NCI-H1092 treated with DMSO at 0.1 percent for 48 hours (cell line): ENCODE measurements around the gene PRTFDC1.

Experiments
- DNase-seq: peaks from one replicate; lab custom pipeline; 2025; lab: John Stamatoyannopoulos, UW

Gene PRTFDC1

DNA sequence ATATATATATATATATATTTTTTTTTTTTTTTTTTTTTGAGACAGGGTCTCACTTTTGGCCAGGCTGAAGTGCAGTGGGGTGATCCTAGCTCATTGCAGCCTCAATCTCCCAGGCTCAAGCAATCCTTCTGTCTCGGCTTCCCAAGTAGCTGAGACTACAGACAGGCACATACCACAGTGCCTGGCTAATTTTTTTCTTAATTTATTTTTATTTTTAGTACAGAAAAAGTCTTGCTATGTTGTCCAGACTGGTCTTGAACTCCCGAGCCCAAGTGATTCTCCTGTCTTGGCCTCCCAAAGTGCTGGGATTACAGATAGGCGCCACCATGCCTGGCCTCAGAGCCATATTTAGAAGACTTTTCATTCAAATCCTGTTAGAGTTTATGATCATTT is 79.6 kb downstream of the PRTFDC1 start:
- DNase-seq, result no peak

DNA sequence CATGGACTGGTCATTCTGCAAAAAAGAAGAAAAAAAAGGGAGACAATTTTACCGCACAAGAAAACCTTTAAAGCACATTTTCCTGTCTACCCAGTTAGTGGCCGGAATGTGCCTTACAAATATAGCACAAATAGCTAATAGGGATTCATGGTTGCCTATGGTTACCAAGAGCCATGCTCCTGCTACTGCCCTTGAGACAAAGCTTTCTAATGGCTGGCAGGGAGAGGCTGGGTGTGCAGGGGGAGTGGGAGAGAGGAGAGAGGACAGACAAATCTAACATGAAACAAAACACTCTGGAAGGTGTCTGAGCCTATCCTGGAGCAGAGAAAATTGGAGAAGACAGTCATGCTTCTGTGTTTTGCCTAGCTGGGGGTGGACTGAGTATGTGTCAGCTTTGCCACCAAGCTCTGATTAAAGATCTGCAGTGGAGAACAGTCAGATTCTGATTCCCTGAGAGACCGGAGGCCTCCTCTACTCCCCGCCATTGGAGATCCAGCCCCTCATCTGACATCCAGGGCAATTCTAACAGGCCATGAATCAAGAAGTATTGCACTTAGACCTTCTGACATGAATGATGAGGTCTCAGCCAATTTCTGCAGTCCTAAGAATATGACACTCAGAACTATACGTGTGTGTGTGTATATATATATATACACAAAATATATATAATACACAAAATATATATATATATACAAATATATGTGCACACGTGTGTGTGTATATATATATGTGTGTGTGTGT is 80.2 kb downstream of the PRTFDC1 start:
- peak; percentile 13 for DNase-seq

DNA sequence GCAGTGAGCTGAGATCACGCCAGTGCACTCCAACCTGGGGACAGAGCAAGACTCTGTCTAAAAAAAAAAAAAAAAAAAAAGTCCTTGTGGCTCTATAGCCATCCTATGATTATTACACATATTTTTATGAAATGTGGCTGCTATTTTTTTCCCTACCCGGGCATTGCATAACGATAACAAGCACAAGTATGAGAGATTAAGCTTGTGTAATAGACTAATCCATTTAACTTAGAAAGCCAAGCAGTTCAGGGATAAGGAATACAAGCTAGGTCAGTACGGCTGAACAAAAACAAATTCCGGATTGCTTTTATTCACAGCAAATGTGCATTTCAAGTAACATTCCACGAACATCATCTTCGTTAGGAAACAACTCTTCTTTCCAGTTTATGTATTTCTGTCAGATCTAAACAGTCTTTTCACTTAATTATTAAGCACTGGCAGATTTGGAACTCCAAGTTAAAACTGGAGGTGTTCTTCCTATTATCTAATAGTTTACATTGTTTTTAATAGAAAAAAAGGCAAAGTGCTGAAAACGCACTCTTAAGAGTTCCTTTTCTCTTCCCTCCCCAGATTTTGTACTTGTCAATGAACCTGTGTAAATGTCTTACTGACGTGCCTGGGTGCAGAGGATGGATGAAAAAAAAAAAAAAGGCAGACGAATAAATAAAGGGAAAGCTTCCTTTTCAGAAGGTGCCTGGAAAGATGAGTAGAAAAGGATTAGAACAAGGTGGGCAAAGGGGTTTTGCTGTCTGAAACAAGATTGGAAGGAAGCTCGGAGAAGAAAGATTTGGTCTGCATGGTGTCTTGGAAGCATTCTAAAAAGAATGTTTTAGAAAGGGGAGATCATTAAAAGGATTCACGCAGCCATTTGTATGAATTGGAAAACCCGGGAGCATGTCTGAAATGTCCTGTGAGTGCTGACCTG is 81.1 kb downstream of the PRTFDC1 start:
- no peak for DNase-seq

DNA sequence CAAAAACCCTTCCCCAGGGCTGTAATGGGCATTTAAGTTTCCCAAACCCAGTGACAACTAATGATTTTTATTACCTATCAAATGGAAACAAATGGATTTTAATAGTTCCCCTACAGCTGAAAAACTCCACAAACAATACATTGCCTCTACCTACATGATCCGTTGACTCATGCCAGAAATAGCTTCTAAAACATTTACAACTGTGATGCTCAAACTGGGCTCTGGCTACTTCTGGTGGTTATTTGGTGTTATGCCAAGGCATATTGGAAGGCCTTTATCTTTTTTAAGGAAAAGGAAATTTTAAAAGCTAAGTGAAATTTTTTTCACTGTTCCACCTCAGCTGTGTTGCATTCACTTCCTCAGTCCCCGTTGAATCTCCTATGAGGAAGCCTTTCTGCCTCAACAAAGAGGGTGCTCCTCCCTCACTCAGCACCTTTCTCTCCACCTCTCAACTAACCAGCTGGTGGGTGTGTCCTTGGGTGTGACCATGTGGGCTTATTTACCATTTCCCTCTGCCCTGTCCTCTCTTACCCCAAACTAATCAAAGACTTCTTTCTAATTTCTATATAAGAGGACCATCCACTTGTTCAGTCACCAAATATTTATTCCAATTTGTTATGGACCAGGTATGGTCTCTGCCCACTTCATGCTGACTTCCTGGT is 82.9 kb downstream of the PRTFDC1 start:
- no peak for DNase-seq

DNA sequence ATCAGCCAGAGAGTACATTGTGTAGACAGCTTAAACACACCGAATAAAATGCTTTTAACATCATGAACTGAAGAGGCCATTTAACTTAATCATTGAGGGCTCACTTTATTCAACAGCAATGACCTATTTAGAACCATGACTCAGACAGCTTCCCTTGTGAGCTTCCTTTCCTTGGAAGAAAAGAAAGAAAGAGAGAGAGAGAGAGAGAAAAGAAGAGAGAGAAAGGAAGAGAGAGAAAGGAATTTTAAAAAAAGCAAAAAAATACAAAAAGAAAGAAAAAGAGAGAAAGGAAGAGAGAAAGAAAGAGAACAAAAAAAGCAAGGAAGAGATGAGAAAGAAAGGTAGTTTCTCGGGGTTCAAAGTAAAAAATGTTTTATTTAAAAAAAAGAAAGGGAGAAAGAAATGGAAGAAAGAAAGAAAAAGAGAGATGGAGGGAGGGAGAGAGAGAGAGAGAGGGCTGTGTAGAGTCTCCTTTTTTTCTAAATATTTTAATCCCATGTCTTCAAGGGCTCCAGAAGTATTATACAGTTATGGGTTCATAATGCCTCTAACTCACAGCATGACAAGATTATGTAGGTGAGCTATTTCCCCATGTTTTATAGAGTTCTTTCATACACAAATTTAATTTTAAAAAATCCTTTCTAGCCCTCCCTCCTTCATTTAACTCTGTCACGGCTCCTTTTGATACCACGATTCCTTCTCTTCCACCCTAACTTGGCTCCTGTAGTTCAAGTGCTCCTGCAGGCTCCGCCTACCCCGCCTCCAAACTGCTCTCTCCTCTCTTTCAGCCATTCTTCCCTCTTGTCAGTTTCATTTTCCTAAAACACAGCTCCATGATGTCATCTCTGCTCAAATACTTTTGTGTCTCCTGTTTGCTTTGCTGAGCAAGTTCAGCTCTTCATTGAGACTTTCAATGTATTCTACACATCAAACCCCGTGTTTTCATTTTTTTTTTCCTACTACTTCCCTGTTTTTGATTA is 85.5 kb downstream of the PRTFDC1 start:
- DNase-seq, result no peak

DNA sequence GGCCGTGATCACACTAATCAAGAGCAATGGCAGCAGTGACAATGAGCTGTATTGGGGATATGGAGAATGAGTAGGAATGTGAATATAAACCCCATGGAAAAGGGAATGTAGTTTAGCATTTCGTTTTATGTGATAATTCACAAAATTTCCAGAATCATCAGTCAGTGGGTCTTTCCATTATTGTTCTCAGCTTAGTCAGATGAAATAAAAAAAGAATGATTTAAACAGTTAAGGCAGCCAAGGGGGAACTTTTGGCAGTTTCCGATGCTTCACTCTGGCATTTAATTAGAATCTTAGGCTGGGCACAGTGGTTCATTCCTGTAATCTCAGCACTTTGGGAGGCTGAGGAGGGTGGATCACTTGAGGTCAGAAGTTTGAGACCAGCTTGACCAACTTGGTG is 86.6 kb downstream of the PRTFDC1 start:
- no peak for DNase-seq

DNA sequence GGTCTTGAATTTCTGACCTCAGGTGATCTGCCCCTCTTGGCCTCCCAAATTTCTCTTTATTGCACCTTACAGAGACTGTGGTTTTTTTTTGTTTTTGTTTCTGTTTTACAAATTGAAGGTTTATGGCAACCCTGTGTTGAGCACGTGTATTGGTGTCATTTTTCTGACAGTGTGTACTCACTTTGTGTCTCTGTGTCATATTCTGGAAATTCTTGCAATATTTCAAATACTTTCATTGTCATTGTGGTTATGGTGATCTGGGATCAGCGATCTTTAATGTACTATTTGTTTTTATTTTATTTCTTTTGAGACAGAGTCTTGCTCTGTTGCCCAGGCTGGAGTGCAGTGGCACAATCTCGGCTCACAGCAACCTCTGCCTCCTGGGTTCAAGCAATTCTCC is 89.8 kb downstream of the PRTFDC1 start:
- DNase-seq, result no peak

DNA sequence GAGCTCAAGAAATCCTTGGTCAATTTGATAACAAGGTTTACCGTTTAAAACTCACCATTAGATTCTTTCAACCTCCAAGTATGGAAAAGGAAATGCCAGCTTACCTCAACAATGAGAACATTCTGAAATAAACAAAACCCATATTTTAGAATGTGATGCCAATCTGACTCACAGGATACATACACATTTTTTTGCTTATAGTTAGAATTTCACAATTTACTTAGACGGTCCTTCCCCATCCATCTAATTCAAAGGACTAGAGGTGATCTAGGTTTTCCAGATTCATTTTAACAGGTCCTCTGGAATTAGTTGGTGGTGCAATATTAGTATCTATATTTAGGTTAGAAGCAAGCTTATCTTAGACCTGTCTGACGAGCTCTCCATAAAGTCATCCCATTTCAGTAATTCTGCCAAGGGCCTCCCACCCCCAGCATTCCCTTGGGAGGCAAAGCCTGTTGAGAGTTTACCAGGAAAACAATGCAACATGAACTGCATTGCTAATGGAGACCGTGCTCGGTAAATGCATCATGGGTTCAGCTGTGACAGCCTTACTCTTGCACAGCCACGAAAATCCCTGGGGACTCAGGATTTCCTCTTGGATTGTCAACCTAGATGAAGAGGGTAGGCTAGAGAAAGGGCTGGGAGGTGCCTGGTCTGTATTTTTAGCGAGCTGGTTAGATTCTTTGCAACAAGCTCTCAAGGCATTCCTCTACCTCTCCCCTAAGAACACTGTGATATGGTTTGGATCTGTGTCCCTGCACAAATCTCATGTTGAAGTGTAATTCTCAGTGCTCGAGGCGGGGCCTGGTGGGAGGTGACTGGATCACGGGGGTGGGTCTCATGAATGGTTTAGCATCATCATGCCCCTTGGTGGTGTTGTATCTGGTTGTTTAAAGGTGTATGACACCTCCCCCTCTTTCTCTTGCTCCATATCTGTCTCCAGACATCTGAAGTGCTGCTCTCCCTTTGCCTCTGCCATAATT is 93.8 kb downstream of the PRTFDC1 start:
- no peak for DNase-seq

DNA sequence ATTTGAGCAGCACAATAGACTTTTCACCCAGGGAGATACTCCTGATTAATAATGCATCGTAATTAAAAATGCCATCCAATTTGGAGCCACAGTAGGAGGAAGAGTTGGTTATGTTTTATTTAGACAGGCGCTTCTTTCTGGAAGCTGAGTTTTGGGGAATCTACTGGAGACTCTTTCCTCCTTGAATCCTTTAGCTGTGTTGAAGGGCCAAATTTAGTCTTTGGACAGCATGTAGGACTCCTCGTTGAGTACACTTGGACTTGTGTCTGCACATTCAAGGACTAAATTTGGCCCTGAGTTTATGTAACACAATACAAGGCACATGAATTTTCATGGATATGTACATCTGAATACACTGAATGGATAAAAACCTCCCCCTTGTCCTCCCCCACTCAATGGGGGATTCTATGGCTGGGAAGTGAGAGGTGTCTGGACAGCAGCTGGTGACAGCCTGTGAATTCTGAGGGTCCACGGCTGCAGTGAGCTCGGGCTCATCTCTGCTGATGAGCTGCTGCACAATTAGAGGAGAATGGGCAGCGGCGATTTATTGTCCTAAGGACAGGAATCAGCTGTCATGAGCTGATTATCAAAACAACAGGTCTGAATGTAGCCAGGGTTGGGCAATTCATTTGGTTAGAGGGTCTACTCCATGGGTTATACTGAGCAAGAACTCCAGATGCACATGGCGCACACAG is 95.2 kb downstream of the PRTFDC1 start:
- no peak for DNase-seq

DNA sequence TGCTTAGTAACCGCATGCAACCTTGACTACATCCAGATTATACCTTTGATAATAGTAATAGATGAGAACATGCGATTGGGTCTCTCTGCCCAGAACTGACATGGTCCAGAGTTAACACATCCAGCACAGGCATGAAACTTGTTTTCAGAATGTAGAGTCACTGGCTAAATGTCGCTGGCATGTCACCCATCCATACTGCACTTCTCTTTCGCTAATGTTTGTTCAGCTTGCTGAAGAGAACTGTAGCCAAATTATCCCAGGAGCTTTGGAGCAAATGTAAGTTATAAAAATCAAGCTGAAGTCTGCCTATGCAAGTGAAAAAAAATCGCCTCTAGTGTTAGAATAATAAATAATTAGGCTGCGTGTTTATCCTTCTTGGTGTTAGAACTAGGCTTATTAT is 98.2 kb downstream of the PRTFDC1 start:
- peak; percentile 65 for DNase-seq

DNA sequence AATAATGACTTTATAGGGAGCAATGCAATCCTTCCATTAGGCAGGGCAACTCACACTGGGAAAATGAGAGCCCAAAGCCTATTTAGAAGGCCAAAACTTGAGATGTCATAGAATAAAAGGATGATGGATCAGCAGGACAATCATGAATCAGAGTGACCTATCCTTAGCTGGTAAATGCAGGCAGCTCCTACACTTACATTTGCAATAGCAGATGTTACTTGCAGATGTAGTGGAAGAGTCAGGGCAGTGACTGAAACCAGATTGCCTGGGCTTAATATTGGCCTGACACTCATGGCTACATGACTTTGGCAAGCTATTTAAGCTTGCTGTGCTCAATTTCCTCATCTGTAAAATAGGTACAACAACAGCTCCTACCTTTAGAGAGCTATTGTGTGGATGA is 98.7 kb downstream of the PRTFDC1 start:
- DNase-seq, result no peak

DNA sequence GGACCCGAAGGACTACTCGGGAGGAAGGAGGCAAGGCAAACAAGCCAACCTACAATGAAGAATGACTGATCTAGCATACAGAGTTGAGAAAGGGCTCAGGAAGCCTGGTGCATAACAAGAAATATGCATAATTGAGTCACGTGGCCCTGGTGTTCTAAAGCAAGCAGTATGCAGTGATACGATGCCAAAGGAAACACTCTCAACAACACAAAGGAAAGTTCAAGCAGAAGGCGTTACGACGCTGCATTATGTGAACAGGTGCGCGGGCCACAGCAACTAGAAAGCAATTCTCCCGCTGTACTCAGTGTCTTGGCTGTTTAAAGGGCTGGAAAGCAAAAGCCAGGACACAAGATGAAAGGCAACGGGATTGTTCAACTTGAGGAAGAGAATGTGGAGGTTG is 100.8 kb downstream of the PRTFDC1 start:
- peak; percentile 85 for DNase-seq

DNA sequence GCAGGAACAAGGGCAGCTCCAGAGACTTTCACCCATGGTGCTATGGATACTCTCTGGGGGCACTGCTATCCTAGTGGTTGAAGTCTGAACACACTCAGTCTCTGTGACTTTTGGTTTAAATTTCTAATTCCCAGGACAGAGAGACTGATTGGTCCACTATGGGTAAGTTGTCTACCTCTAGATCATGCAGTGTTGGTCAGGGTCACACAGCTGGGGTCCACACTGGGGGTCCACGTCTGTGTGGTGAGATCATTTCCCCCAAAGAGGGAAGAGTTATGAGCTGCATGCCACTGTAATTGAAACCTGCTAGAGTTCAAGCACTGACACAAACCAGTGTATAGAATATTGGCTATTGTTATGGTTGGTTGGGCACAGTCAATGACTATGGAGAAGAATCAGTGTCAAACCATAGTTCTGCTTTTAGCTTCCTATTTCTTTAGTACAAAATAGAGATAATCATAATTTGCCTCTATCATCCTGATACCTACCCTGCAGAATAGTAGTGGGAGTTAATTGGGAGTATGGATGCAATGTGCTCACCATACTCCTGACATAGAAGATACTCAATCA is 101.6 kb downstream of the PRTFDC1 start:
- DNase-seq, result no peak

DNA sequence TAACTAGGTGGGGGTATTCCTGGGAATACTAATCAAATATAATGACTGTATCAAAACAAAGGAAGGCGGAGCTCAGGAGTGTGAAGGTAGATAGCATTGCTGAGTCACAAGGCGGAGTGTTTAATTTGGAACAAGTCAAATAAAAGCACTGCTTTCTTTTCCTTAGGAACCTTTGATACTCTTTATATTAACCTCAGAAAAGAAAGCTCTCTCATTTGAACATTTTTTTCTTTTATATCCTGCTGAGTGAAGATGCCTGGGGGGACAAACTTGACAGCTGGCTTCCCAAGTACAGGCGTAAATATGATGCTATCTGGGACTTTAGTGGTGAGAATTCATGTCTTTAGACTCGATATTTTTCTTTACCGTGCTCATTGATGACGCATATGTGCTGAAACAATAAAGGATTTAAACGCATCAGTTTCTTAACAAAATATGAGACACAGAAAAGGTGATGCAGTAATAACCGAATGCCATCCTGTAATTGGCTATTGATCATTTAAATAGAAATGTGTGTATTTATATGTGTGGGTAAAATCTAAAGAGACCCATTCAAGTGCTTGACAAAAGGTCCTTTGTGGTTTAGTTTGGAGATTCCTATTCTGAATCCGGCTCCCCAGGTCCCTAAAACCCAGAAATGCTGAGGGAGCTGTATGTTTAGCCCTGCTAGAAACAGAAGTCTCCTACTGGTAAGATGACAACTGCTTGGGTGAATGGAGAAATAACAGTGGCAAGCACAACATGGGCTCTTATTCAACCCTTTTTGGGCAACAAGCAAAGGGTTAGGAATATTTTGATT is 102.7 kb downstream of the PRTFDC1 start:
- no peak for DNase-seq

DNA sequence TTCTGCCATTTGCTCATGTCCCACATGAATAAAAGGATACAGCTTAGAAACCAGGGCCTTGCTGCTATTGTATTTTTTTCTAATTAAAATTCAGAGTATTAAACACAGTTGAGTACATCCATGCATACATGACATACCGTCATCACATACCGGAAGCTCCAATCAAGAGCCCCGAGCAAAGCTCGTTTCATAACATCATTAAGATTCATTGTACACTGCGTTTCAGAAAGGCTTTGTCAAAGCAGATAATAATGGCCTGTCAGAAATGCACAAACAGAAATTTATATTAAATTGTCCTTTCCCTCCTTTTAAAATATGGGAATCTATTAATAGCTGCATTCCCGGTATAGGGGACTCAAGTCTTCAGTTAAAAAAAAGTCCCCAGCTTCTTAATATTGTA is 103.4 kb downstream of the PRTFDC1 start:
- no peak for DNase-seq

DNA sequence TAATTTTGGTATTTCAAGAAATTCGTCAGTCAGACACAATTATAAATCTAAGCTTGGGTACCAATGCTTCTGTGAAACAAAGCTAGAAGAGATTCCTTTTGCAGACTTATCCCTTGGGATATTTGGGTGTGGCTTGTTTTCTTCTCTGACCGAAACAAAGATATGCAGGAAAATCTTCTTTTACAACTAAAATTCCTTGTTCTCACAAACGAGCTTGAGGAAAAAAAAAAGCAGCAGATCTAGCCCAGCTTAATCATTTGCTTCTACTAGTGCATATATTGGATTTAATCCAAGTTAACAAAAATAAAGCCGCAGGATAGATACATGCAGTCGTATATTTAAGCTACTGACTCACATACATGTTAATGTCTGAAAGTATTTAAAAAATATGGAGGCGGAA is 104.2 kb downstream of the PRTFDC1 start:
- DNase-seq, result no peak

DNA sequence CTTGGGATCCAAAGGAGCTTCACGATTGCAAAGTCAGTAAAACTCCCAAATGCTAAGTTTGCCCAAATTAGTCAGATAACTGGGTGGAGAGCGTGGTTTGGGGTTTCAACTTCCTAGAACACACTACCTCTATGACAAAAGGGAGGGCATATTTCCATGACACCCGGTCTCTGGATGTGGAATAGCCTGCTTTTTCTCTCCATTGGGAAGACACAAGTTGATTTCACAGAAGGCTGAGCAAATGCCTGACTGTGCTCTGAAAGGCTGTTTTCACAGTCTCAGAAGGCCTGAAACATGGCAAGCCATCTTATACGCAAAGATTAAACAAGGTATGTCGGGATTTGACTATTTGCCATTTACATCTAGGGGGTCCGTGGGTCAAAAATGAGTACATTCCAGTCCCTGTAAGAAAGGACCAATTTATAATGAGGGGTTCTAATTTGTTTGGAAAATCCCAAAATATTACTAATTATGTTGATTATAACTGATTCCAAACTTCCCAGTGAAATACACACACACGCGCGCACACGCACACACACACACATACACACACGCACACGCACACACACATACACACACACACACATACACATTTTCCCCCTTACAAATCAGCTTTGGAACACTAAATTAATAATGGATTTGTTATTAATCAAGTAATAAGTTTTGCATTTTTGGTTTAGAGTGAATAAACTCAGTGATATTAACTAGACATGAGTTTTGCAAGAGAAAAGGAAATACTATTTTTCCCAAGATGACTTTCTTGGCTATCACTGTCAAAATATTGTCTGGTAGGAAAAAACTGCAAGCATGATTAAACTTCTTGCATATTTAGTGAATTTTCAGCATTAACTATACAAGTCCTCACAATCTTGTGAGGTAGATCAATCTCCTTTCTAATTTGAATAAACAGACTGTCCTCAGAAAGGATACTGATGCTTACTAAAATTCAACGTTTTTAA is 105.0 kb downstream of the PRTFDC1 start:
- DNase-seq, result no peak
